ENCODE results near the gene EVPL. TPM values are rescaled to one million over a fixed set of nuclear protein-coding genes. Genes with fewer than 3 reads are reported as not detected.

EVPL gene
- total RNA-seq, 3 donors from 2014 or later: 1.6 to 8.0 (median 3.9) TPM

DNA sequence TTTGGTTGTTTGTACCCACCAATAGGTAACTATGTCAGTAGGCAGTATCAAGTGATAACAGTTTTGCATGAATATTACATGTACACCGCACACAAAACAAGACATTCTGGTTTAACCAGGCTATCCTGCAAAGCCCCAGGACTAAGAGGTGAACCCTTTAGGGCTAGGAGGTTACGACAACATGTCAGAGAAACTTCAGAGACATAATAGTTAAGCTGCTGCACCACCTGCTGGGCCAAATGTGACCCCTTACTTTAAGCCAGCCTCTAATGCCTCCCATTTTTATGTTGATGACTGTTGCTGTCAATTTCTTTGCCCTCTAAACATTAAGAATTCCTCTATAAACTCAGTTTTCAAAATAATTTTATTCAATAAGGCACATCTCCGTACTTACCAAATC is 29.8 kb upstream of the EVPL start:
- H3K4me3 ChIP-seq: no peak overlapping the region
- intact Hi-C loops (cut with DNase I; ENCODE audit: low total_unique reads): no loop called here
- DNase-seq (ENCODE audit: low spot score in 2 of 2): no peak
- H3K27me3 ChIP-seq: no peaks in the 10 kb centered on the region
- H3K4me1 ChIP-seq: no peaks in the 10 kb centered on the region
- no peak overlapping the region for H3K27ac ChIP-seq
- H3K9me3 ChIP-seq: no peaks in the 10 kb centered on the region
- peaks cover 19% of the 10 kb centered on the region for H3K36me3 ChIP-seq
- TF ChIP-seq, protein P1, sequence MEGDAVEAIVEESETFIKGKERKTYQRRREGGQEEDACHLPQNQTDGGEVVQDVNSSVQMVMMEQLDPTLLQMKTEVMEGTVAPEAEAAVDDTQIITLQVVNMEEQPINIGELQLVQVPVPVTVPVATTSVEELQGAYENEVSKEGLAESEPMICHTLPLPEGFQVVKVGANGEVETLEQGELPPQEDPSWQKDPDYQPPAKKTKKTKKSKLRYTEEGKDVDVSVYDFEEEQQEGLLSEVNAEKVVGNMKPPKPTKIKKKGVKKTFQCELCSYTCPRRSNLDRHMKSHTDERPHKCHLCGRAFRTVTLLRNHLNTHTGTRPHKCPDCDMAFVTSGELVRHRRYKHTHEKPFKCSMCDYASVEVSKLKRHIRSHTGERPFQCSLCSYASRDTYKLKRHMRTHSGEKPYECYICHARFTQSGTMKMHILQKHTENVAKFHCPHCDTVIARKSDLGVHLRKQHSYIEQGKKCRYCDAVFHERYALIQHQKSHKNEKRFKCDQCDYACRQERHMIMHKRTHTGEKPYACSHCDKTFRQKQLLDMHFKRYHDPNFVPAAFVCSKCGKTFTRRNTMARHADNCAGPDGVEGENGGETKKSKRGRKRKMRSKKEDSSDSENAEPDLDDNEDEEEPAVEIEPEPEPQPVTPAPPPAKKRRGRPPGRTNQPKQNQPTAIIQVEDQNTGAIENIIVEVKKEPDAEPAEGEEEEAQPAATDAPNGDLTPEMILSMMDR (IDR thresholded peaks at IDR 0.05): no peak
- TF ChIP-seq POLR2AphosphoS5 (IDR thresholded peaks at IDR 0.05) (no peak), POLR2A (IDR thresholded peaks at IDR 0.05) (no peak)

DNA sequence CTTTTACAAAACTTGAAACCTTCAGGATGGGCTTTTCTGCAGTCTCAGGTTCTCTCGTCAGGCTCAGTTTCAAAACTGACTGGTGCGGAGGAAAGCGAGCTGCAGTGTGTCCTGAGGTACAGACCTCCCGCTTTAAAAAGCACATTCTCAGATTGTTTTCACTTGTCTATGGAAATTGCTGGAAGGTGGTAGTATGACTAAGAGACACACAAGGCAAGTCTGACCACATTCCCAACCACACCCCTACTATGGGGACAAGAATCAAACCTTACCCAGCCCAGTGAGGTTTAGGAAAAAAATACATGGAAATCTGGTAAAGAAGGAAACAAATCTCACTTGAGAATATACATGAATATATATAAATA is 27.0 kb upstream of the EVPL start:
- no peak for TF ChIP-seq POLR2AphosphoS5 (IDR thresholded peaks at IDR 0.05)
- no peak for TF ChIP-seq POLR2A (IDR thresholded peaks at IDR 0.05)
- TF ChIP-seq, protein P1 (IDR thresholded peaks at IDR 0.05): no peak
- Histone ChIP-seq H3K27me3 (no peaks in the 10 kb centered on the region), H3K27ac (peak overlapping the region; percentile 5 to 19), H3K9me3 (no peaks in the 10 kb centered on the region), H3K4me3 (no peak overlapping the region), H3K4me1 (no peaks in the 10 kb centered on the region), H3K36me3 (peaks cover 11% of the 10 kb centered on the region)
- intact Hi-C loops (cut with DNase I; ENCODE audit: low total_unique reads): no loop called here
- DNase-seq (ENCODE audit: low spot score in 2 of 2): no peak

DNA sequence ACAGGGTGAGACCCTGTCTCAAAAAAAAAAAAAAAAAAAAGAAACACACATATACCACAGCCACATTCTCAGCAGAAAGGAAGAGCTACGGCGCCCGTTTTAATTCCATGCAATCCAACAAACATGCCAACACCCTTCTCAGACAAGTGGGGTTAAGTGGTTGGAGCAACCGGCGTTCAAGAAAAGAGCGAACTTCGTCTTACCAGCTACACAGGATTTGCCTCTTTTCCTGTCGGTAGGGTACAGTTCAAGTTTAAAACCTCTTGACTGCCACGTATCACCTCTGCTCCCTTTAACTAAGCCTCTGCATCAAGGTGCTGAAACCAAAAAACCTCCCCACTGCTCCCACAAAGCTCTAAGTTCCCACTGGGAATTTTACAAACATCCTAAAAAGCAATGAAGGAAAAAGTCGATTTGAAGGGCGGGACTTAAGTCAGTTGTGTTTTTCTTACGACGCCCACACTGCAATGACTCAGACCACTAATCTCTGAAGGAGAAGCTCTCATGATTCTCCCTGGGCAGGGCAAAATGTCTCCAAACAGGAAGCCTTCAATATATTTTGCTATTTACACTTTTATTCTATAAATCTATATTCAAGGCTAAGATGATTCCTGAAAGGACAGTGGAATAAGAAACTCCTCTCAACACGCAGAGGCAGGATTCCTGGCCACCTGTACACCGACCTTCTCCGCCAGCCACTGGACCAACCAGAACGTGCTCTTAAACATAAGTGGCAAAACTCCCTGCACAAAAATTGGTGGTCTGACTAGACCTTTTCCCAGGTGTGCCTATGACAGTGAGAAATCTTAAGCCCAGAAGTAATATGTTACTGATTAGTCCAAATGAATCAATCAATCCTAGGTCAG is 26.4 kb upstream of the EVPL start:
- H3K4me1 ChIP-seq: no peaks in the 10 kb centered on the region
- H3K27me3 ChIP-seq: no peaks in the 10 kb centered on the region
- peak overlapping the region; percentile 5 to 19 for H3K27ac ChIP-seq
- no peak for TF ChIP-seq POLR2AphosphoS5 (IDR thresholded peaks at IDR 0.05)
- TF ChIP-seq, protein P1 (IDR thresholded peaks at IDR 0.05): no peak
- no peak for TF ChIP-seq POLR2A (IDR thresholded peaks at IDR 0.05)
- H3K4me3 ChIP-seq: no peak overlapping the region
- intact Hi-C loops (cut with DNase I; ENCODE audit: low total_unique reads): no loop called here
- H3K36me3 ChIP-seq: peaks cover 11% of the 10 kb centered on the region
- no peaks in the 10 kb centered on the region for H3K9me3 ChIP-seq
- DNase-seq (ENCODE audit: low spot score in 2 of 2): no peak

DNA sequence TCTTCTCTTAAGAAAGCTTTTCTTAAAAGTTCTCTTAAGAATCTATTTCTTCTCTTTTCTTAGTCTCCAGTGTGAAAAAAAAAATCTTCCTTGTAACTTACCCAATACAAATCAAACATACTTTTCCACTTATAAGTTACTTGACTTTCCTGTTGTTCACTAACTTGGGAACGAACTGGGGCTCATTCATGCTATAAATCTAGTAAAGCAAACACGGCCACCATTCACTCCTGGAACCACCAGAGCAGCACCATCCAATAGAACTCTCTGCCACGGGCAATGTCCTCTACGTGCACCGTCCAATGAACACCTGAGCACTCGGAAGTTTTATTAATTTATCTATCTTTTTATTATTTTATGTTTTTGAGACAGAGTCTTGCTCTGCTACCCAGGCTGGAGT is 24.5 kb upstream of the EVPL start:
- Histone ChIP-seq H3K36me3 (peaks cover 11% of the 10 kb centered on the region), H3K4me3 (no peak overlapping the region), H3K27me3 (no peaks in the 10 kb centered on the region), H3K27ac (peak overlapping the region in 1 of 2 donors; percentile 70), H3K9me3 (no peaks in the 10 kb centered on the region), H3K4me1 (no peaks in the 10 kb centered on the region)
- DNase-seq (ENCODE audit: low spot score in 2 of 2): no peak
- TF ChIP-seq POLR2AphosphoS5 (IDR thresholded peaks at IDR 0.05): no peak
- no peak for TF ChIP-seq POLR2A (IDR thresholded peaks at IDR 0.05)
- TF ChIP-seq, protein P1 (IDR thresholded peaks at IDR 0.05): no peak
- intact Hi-C loops (cut with DNase I; ENCODE audit: low total_unique reads): no loop called here
